ENCODE results near the gene SLC35F6.
"Not testable (repeated sequence)": the region's sequence is repeated elsewhere in the genome, so short reads cannot be mapped to it uniquely, and the experiment has no call there.

The SLC35F6 gene

DNA sequence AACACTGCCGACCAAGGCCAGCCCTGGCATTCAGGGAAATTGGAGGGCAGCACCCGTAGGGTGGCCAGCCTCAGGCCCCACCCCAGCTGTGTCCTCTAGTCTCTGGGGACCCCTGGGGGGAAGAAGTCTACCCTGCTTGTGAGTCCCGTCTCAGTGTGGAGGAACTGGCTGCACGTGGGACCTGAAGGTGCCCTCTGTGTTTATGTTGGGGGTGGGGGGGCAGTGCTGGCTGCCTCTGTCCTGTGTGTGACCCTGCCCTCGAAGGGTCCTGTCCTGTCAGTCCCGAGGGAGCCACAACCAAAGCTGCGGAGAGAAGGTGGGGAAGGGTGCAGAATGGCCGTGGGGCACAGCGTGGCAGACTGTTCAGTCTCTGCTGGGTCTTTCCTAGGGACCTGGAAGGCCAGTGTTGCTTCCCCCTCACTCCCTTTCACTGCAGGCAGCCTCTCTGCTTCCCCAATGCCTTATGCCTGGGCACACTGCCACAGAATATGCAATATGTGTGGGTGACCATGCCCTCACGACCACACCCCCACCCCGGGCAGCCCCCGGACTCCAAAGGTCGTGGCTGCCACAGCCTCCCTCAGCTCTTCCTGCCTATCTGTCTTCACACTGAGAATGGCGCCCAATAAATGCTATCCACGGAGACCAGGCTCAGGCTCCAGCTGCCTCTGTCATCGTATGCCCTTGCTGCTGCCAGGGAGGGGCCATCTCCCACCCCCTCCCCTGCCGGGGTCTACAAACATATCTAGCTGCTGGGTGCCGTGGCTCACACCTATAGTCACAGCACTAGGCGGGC is 33.3 kb upstream of the SLC35F6 start:
- no peak for DNase-seq

DNA sequence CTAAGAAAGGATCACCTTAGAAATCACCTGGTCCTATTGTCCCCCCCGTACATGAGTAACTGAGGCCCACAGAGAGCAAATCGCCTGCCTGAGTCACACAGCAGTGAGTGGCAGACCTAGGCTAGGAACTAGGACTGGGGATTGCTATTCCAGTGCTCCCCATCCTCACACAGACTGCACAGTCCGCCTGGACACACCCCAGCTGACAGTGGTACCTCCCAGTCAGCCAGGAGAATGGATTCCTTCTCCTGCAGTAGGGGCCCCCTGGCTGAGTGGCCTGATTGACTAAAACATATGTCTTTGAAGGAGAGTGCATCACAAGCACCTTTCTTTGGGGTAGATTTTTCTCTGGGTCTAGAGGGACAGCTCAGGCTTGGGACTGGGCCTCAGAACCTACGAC is 32.4 kb upstream of the SLC35F6 start:
- DNase-seq = no peak

DNA sequence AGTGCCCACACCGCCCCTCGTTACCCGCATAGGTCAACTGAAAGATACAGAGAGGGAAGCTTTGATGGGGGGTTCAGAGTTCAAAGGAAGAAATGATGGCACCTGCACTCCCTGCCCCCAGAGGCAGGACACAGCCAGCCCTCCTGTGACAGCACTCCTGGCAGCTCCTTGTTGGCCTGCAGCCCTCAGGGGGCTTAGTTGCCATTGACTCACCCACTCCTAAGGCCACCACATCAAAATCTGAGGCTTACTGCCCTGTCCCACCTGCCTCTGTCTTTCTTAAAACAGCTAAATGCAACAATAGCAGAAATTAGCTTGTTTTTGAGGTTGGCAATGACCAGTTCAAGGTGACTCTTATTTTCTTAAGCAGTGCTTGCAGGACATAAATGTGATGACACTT is 31.6 kb upstream of the SLC35F6 start:
- DNase-seq = no peak

DNA sequence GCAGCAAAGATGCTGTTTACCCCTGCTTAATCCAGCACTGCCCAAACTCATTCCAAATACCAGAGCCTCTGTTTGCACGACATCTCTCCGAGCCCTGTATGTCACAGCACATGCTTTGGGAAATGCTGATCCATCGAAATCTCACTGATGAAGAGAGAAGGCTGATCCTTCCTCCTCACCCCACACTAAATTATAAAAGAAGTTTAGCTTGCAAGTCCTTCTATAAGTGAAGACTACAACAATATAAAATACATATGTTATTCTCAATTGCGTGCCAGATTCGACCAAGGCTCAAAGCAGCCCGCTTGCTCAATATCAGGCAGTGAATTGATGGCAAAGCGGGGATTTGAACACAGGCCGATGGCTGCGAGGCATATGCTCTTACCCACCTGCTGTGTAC is 30.7 kb upstream of the SLC35F6 start:
- DNase-seq = no peak

DNA sequence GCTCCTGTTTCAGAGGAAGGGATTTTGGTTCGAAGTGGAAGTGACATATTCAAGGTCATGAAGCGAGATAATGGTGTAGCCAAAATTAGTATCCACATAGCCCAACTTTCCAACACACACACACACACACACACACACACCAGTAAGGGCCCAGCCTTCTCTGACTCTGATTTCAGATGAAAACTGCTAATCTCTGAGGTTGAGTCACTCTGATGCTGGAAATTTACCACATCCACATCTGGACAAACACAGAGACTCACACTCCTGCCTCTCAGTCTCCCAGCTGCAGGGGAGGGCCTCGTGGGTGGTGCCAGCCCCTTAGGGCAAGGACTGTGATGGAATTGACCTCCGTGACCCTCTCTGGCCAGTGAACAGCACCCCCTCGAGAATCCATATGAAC is 29.0 kb upstream of the SLC35F6 start:
- DNase-seq = no peak

DNA sequence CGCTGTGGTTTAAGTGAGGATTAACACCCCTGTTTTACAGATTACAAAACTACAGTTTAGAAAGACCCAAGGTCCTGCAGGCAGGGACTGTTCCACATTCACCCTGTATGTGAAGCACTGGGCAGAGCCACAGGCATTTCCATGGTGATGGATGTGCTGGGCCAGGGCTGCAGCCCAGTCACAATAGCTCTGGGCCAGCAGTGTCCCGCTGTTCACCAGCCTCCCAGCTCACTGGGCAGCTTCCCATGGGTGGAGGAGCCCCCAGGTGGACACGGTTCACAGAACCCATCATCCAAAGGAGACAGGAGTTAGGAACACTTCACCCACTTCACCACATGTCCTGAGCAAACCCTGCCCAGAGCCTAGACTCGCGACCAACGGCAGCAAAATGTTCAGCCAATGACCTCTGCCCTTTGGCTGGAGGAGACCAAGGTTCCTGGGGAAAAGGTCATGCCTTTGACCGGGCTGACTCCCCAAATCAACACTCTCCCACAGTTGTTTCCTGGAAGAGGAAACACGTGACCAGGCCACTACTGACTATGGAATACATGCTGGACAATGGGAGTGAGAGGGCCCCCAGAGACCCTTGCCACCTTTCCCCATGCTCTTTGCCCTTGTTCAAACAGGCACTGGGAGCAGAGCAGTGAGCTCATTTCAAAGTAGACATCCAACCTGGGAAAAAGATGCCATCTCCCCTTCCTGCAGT is 28.0 kb upstream of the SLC35F6 start:
- no peak for DNase-seq

DNA sequence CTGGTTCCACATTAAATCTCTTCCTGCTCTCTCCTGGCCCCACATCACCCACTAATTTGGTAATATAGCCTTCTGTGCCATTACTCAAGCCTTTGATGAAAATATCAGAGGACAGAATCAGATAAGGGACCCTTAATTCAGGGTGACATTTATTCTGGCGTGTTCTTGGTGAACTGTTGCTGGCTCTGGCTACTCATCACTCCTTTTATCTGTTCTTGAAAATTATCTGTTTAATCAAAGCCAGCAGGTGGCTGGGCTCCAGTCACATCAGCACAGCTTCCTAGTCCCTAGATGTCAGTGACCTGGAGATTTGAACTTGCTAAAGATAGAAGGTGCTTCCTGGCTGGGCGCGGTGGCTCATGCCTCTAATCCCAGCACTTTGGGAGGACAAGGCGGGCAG is 26.9 kb upstream of the SLC35F6 start:
- DNase-seq = no peak

DNA sequence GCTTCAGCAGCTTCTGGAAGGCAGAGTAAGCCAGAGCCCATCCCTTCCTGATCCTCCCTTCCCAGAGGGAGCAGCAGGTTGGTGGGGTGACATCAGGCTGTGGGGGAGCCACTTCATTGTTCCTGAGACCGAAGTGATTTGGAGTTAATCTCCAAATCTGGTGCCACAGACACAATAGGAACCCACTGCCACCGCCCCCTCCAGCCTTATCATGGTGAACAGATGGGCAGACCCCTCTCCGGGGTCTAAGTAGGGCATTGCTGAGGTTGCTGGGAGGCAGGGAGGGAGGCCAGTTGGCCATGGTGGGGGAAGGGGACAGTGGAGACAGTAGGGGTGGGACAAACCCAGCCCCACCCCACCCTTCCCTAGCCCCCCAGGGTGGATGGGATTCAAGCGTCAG is 25.6 kb upstream of the SLC35F6 start:
- no peak for DNase-seq

DNA sequence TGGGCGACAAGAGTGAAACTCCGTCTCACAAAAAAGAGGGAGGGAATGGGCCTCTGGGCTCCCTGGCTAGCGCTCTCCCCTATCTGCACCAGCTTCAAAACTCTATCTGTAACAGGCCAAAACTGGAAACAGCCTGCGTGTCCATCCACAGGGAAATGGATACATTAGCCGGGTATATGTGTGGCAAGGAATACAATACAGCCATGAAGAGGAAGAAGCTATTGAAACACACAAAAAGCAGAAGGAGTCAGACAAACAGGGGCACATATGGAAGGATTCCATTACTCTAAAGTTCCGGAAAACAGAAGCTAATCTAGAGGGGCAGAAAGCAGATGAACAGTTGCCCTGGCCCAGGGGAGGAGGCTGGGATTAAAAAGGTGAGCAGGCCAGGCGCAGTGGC is 24.6 kb upstream of the SLC35F6 start:
- DNase-seq = no peak

DNA sequence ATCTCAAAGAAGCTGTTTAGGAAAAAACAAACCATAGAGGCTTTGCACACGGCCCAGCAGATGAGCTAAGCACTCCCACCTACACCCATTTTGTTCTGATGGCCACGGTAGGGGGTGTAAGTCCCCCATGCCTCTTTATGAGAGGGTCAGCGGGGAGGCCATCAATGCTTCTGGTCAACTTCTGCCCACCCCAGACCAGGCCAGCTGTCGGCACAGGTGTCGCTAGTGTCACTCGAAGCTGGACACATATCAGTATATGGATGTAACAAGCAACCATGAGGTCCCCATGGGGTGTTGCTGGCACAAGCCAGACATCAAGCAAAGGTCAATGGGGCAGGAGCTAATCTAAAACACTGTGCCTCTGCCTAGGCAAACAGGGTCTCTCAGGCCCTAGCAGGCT is 23.7 kb upstream of the SLC35F6 start:
- DNase-seq = no peak

DNA sequence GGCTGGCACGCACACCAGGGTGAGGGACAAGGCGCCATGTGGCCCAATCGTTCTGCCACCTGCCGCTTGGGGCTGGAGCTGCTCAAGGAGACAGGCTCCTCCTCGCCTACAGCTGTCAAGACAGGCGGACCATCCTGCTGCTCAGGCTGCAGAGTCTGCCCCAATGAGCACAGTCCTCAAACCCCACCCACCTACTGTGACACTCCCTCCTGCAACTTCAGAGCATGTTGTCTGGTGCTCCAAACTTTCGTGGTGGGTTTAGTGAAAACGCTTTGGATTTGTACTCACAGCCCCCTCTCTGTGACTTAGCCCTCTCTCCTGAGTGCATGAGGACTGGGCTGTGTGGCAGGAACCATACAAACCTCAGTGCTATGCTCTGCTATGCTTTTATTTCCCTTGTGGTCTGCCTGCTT is 23.2 kb upstream of the SLC35F6 start:
- DNase-seq = no peak

DNA sequence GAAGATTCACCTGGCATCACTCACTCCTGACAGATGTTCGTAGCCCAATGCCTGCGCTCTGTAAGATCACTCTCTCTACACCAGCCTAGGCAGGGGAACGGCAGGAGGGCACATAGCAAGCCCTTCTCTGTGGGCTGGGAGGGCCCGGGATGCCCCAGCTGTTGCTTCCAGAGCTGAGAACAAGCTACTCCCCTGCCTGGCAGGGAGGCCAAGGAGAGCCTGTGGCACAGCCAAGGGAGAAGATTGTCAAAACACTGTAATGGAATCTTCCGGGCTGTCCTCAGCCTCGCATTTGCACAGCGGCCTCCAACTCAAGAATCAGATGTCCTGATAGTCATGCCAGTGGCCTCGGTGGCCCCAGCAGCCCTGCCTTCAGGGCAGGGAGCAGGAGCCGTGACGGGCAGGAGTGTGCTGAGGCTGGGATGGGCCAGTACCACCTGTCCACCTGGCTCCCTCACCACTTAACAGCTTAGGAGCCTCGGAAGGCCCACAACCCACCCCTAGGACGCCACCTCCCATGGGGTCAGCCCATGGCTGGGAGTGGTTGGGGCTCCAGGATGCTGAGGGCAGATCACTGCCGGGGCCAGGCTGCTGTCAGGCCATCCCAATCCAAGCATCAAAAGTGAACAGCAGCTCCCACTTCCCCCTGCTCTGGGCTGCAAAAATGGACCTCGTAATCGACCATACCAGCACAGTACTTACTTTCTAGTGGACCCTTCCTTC is 21.9 kb upstream of the SLC35F6 start:
- DNase-seq = no peak

DNA sequence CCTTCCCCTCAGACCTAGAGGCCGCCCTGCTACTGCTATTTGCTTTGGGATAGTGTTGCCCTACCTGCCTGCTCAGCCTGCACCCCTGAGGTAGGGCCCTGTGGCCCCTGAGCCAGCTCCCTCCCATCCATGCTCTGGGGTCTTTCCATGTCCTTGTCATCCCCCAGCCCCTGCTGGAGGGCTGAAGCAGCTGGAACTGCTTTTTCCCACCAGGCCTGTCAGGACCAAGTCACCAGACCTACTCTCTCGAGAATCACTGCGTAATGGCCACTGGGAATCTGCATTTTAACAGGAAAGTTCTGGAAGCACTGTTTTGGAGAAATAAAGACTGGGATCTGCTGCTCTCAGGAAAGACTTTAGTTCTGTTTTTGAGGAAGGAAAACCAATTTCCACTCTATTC is 20.2 kb upstream of the SLC35F6 start:
- no peak for DNase-seq

DNA sequence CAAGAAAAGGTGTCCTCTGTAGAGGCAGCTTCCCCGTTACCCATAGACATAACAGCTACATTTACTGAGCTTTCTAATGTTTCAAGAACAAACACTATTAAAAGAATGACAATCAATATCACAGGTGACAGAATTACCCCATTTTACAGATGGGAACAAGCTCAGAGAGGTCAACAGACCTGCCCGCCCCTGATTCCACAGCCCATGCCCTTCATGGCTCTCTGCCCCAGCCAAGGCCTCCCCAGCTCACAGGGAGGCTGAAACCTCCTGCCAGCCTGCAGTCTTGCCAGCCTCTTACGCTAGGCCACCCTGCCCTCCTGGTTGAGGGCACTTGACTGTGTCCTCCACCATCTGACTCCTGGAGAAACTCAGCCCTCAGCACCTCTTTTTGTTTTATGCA is 19.1 kb upstream of the SLC35F6 start:
- DNase-seq = no peak

DNA sequence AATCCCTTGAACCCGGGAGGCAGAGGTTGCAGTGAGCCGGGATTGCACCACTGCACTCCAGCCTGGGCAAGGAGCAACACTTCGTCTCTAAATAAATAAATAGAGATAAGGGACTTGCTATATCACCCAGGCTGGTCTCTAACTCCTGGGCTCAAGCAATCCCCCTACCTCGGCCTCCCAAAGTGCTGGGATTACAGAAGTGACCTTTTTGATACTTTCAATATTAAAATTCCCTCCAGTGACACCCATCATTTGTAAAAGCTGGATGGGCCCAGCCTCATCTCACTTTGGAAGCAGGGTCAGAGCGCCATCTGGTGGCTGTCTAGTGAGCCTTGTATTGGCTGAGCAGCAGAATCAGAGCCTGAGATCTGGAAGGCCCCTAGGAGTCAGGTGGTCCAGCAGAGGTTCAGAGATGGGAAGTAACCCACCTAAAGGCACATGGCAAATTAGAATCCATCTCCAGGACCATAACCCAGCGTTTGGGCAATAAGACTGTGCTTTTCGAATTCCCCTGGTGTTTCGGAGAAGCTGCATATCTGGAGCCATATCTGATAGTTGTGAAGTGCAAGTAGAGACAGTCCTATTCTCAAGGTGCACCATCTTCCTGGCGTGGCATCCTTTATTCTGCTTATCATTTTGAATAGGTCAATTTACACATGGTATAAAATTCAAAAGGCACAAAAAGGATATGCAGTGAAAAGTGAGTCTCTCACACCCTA is 18.3 kb upstream of the SLC35F6 start:
- DNase-seq = peak; percentile 59

DNA sequence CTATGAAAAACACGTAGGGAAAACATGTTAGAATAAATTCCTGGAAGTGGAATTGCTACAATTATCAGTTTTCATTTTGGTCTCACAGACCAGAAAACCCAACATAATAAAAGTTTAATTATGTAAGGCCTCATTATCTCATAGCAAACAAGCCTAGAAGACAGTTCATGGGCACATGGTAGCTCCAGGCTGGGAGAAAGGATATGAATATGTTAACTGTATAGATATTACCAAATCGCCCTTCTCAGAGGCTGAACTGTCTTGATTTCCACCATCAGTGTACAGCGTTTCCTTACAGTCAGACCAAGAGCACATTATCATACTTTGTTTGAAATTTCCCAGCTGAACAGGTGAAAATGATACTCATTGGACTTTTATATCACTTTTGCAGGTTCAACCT is 17.1 kb upstream of the SLC35F6 start:
- no peak for DNase-seq

DNA sequence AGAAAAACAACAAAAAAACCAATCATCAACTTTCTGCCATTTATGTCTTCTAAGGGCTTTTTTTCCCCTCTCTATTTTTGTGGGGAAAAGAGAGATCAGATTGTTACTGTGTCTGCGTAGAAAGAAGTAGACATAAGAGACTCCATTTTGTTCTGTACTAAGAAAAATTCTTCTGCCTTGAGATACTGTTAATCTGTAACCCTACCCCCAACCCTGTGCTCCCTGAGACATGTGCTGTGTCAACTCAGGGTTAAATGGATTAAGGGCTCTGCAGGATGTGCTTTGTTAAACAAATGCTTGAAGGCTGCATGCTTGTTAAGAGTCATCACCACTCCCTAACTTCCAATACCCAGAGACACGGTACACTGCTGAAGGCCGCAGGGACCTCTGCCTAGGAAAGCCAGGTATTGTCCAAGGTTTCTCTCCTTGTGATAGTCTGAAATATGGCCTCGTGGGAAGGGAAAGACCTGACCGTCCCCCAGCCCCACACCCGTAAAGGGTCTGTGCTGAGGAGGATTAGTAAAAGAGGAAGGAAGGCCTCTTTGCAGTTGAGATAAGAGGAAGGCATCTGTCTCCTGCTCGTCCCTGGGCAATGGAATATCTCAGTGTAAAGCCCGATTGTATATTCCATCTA is 14.2 kb upstream of the SLC35F6 start:
- DNase-seq = not testable (repeated sequence)

DNA sequence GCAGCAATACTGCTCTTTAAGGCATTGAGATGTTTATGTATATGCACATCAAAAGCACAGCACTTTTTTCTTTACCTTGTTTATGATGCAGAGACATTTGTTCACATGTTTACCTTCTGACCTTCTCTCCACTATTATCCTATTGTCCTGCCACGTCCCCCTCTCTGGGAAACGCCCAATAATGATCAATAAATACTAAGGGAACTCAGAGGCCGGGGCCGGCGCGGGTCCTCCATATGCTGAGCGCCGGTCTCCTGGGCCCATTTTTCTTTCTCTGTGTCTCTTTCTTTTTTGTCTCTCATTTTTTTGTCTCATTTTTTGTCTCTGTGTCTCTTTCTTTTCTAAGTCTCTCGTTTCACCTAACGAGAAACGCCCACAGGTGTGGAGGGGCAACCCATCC is 13.6 kb upstream of the SLC35F6 start:
- DNase-seq = not testable (repeated sequence)

DNA sequence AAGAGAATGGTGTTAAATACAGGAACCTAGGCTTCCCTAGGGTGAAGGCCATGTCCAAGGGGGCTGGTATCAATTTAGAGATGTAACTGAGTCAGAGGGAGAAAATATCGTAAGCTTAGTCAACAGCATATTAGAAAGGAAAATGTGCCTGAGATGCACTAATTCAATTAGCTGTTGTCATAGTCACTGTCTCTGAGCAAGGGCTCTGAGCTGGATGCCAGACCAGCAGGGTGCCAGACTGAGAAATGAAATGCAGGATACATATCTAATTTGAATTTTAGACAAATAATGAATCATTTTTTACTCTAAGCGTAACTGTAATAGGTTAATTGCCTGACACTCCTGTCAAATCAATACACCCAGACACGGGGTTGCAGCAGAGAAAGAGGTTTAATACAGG is 11.4 kb upstream of the SLC35F6 start:
- no peak for DNase-seq

DNA sequence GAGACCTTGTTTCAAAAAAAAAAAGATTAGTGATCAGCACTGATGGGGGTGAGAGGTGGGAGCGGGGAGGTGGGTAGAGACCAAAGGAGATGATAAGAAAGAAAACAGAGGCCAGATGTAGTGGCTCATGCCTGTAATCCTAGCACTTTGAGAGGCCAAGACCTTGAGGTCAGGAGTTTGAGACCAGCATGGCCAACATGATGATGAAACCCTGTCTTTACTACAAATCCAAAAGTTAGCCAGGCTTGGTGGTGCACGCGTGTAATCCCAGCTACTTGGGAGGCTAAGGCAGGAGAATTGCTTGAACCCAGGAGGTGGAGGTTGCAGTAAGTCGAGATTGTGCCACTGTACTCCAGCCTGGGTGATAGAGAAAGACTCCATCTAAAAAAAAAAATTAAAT is 9.5 kb upstream of the SLC35F6 start:
- no peak for DNase-seq

DNA sequence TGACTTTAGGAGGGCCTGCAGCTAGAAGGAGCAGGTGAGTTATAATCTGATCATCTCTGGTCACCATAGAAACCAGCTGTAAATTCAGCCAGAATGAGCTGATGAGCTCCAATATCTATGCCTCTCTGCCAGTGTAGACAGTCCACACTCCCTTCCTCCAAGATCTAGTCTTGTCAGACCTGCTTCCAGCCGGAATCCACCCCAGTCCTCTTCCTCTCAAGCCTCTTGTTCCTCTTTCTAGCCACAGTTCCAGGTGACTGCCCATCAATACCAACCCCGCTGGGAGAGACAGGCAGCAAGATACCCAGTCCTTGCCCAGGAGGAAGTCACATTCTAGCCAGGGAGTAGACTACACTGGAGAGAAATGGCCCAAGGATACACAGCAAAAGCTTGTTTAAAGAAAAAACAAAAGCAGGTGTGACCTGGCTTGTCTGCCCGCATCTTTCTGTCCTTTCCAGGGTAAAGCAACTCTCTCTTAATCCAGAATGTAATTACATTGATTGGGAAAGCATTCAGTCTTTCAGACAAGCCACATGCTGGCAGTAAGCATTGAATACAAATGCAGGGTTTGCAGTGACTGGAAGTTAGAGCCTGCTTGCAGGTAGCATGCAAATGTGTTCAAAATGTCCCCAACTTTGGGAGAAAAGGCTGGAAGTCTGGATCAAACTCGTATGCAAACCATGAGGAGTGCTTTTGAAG is 9.0 kb upstream of the SLC35F6 start:
- no peak for DNase-seq

DNA sequence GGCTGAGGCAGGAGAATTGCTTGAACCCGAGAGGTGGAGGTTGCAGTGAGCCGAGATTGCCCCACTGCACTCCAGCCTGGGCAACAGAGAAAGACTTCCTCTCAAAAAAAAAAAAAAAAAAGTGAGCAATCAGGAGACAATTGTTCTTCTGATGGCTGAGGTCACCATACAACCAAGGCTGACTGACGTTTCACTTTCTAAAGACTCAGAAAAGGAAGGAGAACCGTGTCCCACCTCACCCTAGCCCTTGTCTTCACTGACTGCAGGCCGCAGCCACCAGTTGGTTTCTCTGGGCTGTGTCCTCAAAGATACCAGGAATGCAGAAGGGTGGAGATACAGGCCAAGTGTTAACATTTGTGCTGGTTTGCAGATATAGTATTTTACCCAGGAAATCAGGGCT is 7.7 kb upstream of the SLC35F6 start:
- DNase-seq = no peak

All from T1000 (cell line).